Suprapubic skin (tissue), 4 donors: ENCODE data around the gene SYDE2. TPM values are rescaled to one million over a fixed set of nuclear protein-coding genes. Genes with fewer than 3 reads are reported as not detected.
A peak's percentile ranks its signal among the peaks of the same experiment; 100 is the strongest.
"Not testable (repeated sequence)": the region's sequence is repeated elsewhere in the genome, so short reads cannot be mapped to it uniquely, and the experiment has no call there.

ENCODE experiments used
- DNase-seq, 2 donors: peaks; one replicate each; pipeline ENCODE4 v3.0.0-alpha.2; 2019; ENCODE audit warnings: low spot score in 2 of 2
- H3K27ac ChIP-seq: fragments of 200-600 bp; sonication (generic); one replicate; pipeline ENCODE4 v1.5.1; 2019
- H3K27me3 ChIP-seq: fragments of 200-600 bp; sonication (generic); one replicate; pipeline ENCODE4 v1.5.1; 2019
- H3K36me3 ChIP-seq: fragments of 200-600 bp; sonication (generic); one replicate; pipeline ENCODE4 v1.5.1; 2019
- H3K4me1 ChIP-seq: fragments of 200-600 bp; sonication (generic); one replicate; pipeline ENCODE4 v1.5.1; 2019
- H3K4me3 ChIP-seq: fragments of 200-600 bp; sonication (generic); one replicate; pipeline ENCODE4 v1.5.1; 2019; ENCODE audit warnings: mild to moderate bottlenecking
- H3K9me3 ChIP-seq: fragments of 200-600 bp; sonication (generic); one replicate; pipeline ENCODE4 v1.5.1; 2019
- EP300 ChIP-seq: sonication (generic); formaldehyde crosslinking; IDR thresholded peaks from one replicate; pipeline ENCODE4 v1.6.1; 2017; ENCODE audit warnings: antibody characterized with exemption
- POLR2A ChIP-seq, 2 donors: fragments of 450-650 bp; IDR thresholded peaks; one replicate each; pipeline ENCODE4 v1.6.1; 2017; ENCODE audit warnings: antibody characterized with exemption in 2 of 2, mild to moderate bottlenecking in 2 of 2, moderate library complexity in 2 of 2
- POLR2AphosphoS5 ChIP-seq, 3 donors: sonication (generic); formaldehyde crosslinking; IDR thresholded peaks; one replicate each; pipeline ENCODE4 v1.6.1; 2017; ENCODE audit warnings: antibody characterized with exemption in 3 of 3
- WGBS: methylation state at CpG from one replicate; pipeline ENCODE4 v1.1.5; 2018; 5-methylcytosine and 5-hydroxymethylcytosine counted together
- total RNA-seq, 4 donors: library from RNA; depleted of rRNA; stranded (reverse); fragments of >200 nt; gene quantifications; one replicate each; pipeline ENCODE4 v1.1.0, GENCODE V29; 2016
- TF ChIP-seq, protein P1 (sequence below), 2 donors: fragments of 200-600 bp in 1 of 2; fragments of 450-650 bp in 1 of 2; sonication (generic) in 1 of 2; IDR thresholded peaks; one replicate each; pipeline ENCODE4 v1.5.1; 2016 to 2019; ENCODE audit warnings: antibody characterized with exemption in 2 of 2, mild to moderate bottlenecking in 1 of 2, moderate library complexity in 1 of 2

Gene SYDE2, protein sequence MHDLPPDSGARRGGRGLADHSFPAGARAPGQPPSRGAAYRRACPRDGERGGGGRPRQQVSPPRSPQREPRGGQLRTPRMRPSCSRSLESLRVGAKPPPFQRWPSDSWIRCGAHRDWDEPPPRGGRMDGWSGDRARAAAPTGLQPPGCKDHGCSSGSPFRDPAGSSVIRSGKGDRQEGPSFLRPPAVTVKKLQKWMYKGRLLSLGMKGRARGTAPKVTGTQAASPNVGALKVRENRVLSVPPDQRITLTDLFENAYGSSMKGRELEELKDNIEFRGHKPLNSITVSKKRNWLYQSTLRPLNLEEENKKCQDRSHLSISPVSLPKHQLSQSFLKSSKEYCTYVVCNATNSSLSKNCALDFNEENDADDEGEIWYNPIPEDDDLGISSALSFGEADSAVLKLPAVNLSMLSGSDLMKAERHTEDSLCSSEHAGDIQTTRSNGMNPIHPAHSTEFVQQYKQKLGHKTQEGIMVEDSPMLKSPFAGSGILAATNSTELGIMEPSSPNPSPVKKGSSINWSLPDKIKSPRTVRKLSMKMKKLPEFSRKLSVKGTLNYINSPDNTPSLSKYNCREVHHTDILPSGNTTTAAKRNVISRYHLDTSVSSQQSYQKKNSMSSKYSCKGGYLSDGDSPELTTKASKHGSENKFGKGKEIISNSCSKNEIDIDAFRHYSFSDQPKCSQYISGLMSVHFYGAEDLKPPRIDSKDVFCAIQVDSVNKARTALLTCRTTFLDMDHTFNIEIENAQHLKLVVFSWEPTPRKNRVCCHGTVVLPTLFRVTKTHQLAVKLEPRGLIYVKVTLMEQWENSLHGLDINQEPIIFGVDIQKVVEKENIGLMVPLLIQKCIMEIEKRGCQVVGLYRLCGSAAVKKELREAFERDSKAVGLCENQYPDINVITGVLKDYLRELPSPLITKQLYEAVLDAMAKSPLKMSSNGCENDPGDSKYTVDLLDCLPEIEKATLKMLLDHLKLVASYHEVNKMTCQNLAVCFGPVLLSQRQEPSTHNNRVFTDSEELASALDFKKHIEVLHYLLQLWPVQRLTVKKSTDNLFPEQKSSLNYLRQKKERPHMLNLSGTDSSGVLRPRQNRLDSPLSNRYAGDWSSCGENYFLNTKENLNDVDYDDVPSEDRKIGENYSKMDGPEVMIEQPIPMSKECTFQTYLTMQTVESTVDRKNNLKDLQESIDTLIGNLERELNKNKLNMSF
- 10 to 100 TPM in 2 of 4 donors, 1 to 10 TPM in 2; 5.9 to 12.6 (median 10.1) TPM for total RNA-seq

- Histone ChIP-seq H3K4me3 (peak within 1 kb of the TSS; percentile 91), H3K4me1 (peaks cover 47% of the 10 kb centered on the region), H3K27me3 (no peaks in the 10 kb centered on the region), H3K27ac (peak within 1 kb of the TSS; percentile 96), H3K9me3 (no peaks in the 10 kb centered on the region), H3K36me3 (no peaks in the 10 kb centered on the region)
- peak; percentile 81 to 84 for DNase-seq
- 0% methylated on average over 16 of the region's 99 CpGs for WGBS
- TF ChIP-seq POLR2AphosphoS5 (IDR thresholded peaks at IDR 0.05), result peak in 1 of 3 donors; percentile 20
- no peak for TF ChIP-seq EP300
- TF ChIP-seq, protein P1, sequence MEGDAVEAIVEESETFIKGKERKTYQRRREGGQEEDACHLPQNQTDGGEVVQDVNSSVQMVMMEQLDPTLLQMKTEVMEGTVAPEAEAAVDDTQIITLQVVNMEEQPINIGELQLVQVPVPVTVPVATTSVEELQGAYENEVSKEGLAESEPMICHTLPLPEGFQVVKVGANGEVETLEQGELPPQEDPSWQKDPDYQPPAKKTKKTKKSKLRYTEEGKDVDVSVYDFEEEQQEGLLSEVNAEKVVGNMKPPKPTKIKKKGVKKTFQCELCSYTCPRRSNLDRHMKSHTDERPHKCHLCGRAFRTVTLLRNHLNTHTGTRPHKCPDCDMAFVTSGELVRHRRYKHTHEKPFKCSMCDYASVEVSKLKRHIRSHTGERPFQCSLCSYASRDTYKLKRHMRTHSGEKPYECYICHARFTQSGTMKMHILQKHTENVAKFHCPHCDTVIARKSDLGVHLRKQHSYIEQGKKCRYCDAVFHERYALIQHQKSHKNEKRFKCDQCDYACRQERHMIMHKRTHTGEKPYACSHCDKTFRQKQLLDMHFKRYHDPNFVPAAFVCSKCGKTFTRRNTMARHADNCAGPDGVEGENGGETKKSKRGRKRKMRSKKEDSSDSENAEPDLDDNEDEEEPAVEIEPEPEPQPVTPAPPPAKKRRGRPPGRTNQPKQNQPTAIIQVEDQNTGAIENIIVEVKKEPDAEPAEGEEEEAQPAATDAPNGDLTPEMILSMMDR (IDR thresholded peaks at IDR 0.05), result no peak
- TF ChIP-seq POLR2A (IDR thresholded peaks at IDR 0.05), result peak in 1 of 2 donors; percentile 36
These were observed at the start of gene SYDE2 for GRCh38 chr1:85200463-85201339. Gene SYDE2 (minus strand): TSS chr1:85201016. CDS start chr1:85200996, 20 bp downstream.

DNA sequence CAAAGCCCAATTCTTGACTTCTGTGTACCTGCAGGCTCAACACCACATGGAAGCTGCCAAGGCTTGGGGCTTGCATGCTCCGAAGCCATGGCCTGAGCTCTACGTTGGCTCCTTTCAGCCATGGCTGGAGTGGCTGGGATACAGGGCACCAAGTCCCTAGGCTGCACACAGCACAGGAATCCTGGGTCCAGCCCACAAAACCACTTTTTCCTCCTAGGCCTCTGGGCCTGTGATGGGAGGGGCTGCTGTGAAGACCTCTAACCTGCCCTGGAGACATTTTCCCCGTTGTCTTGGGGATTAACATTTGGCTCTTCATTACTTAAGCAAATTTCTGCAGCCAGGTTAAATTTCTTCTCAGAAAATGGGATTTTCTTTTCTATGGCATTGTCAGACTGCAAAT lies 48.2 kb upstream of the SYDE2 start:
- H3K4me1 ChIP-seq, DNase-seq, H3K9me3 ChIP-seq, H3K4me3 ChIP-seq, H3K27ac ChIP-seq, H3K27me3 ChIP-seq: not testable (repeated sequence)
- H3K36me3 ChIP-seq, result peaks cover 18% of the 10 kb centered on the region
- 78% methylated on average over 3 of the region's 3 CpGs for WGBS

DNA sequence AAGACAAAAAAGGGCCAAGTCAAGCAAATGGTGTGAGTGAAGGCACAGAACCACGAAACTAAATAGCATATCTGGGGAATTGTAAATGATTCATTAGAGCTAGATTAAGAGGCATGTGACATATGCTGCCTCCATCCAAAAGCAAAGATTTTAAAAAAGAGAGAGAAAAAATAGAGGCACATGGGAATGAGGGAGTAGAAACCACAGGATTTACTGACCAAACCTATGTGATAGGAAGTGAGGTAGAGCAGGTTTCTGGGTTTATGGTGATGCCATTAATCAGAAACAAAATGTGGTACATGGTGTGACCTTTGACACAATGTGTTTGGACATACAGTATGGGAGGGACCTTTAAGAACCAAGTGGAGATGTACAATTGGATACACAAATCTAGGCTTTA lies 45.1 kb upstream of the SYDE2 start:
- 64% methylated on average over 1 of the region's 1 CpG for WGBS
- Histone ChIP-seq H3K27me3 (no peaks in the 10 kb centered on the region), H3K4me1 (no peaks in the 10 kb centered on the region), H3K27ac (no peak overlapping the region), H3K9me3 (no peaks in the 10 kb centered on the region), H3K4me3 (no peak overlapping the region), H3K36me3 (no peaks in the 10 kb centered on the region)
- TF ChIP-seq, protein P1 (IDR thresholded peaks at IDR 0.05), result no peak
- TF ChIP-seq EP300, result no peak
- TF ChIP-seq POLR2A (IDR thresholded peaks at IDR 0.05), result no peak
- TF ChIP-seq POLR2AphosphoS5 (IDR thresholded peaks at IDR 0.05), result no peak
- DNase-seq, result no peak

GRCh38 chr1:85245456-85245855 lies 44.6 kb upstream of the SYDE2 start:
- DNase-seq, result no peak
- Histone ChIP-seq H3K36me3 (no peaks in the 10 kb centered on the region), H3K27me3 (no peaks in the 10 kb centered on the region), H3K4me1 (no peaks in the 10 kb centered on the region), H3K27ac (no peak overlapping the region), H3K4me3 (no peak overlapping the region), H3K9me3 (no peaks in the 10 kb centered on the region)
- TF ChIP-seq, protein P1 (IDR thresholded peaks at IDR 0.05), result no peak
- no peak for TF ChIP-seq POLR2A (IDR thresholded peaks at IDR 0.05)
- no peak for TF ChIP-seq POLR2AphosphoS5 (IDR thresholded peaks at IDR 0.05)
- TF ChIP-seq EP300, result no peak
- 65% methylated on average over 1 of the region's 1 CpG for WGBS
